ENCODE data around the gene CDH23. TPM values are rescaled to one million over a fixed set of nuclear protein-coding genes. Genes with fewer than 3 reads are reported as not detected.

The CDH23 gene
- total RNA-seq, 8 experiments from 2014 or later: 1.6 to 81.3 (median 3.3) TPM

DNA sequence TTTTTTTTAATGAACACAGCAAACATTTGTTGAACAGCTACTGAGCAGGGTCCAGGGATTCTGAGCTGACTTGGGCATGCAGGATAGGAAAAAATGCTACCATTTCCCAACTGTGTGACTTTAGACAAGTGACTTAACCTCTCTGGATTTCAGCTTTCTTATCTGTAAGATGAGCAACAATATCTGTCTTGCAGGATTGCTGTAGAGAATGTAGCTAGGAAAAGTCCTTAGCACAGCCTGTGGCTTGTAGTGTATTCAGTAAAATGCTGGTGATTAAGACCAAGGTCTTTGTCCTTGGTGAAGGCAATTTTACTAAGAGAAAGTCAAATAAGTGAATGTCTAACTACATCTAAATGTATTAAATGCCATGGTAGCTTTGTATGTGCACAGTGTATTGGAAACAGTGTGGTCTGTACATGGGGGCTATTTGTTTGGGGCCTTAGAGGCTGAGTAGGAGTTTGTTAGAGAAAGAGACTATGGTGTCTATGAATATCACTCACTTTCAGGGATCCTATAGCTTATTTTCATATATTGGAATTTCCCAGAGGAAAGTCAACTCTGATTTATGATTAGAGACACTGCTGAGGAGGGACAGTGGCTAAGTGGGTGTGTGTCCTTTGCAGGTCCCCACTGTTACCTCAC, 118.9 kb downstream of the CDH23 start:
- no peak for ATAC-seq (replicated peaks in 6 of 8)
- H3K4me3 ChIP-seq: no peak overlapping the region
- no peak overlapping the region for H3K27ac ChIP-seq
- peaks cover 62 to 65% of the 10 kb centered on the region in 2 donors for H3K4me1 ChIP-seq (replicated peaks in 1 of 2)
- in situ Hi-C loops (cut with MboI; ENCODE audit: low pct_unique_long_range_greater_than_20kb in 2 of 9, low sequenced_read_pairs in 9 of 9, unreplicated experiment in 9 of 9): no loop called here

DNA sequence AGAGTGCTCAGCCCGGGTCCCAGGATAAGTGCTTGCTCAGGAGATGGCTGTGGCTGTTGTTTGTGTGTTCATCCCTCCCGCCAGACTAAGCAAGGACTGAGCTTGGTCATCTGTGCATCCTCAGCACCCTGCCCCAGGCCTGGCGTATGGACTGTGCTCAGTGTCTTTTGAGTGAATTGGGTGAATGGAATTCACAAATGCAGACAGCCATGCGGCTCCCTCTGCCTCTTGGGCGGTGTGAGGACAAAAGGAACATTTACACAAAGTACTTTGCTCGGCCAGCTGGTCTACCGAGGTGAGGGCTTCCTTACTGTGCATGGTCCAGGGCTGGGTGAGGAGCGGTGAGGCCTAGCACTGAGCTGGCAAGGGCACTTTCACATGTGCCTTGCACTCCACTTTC, 120.2 kb downstream of the CDH23 start:
- ATAC-seq (replicated peaks in 6 of 8): peak; percentile 35 to 90 (median 56)
- Histone ChIP-seq H3K4me1 (replicated peaks in 1 of 2) (peaks cover 62 to 65% of the 10 kb centered on the region in 2 donors), H3K27ac (peak overlapping the region; percentile 6 to 55), H3K4me3 (no peak overlapping the region)
- 0 to 68% (median 40%) methylated on average over 1 to 6 of the region's 8 CpGs; no CpG with 5 or more reads in 3 of the 10 experiments for WGBS, 10 experiments
- in situ Hi-C loops (cut with MboI; ENCODE audit: low pct_unique_long_range_greater_than_20kb in 2 of 9, low sequenced_read_pairs in 9 of 9, unreplicated experiment in 9 of 9): no loop called here

GRCh38 chr10:71517298-71518169, 120.8 kb downstream of the CDH23 start:
- Histone ChIP-seq H3K4me3 (no peak overlapping the region), H3K4me1 (replicated peaks in 1 of 2) (peaks cover 62 to 69% of the 10 kb centered on the region in 2 donors), H3K27ac (peak overlapping the region; percentile 6 to 55)
- ATAC-seq (replicated peaks in 6 of 8): peak in 5 of 8 experiments; percentile 40 to 81 (median 78)
- in situ Hi-C loops (cut with MboI; ENCODE audit: low pct_unique_long_range_greater_than_20kb in 2 of 9, low sequenced_read_pairs in 9 of 9, unreplicated experiment in 9 of 9): no loop called here
- WGBS, 10 experiments: 20 to 100% (median 60%) methylated on average over 1 to 4 of the region's 18 CpGs; no CpG with 5 or more reads in 3 of the 10 experiments

- Histone ChIP-seq H3K27ac (no peak overlapping the region), H3K4me1 (replicated peaks in 1 of 2) (peaks cover 53 to 61% of the 10 kb centered on the region in 2 donors), H3K4me3 (no peak overlapping the region)
- ATAC-seq (replicated peaks in 6 of 8): no peak
- in situ Hi-C loops (cut with MboI; ENCODE audit: low pct_unique_long_range_greater_than_20kb in 2 of 9, low sequenced_read_pairs in 9 of 9, unreplicated experiment in 9 of 9): no loop called here
- 79 to 100% (median 94%) methylated on average over 1 to 8 of the region's 8 CpGs; no CpG with 5 or more reads in 3 of the 10 experiments for WGBS, 10 experiments
Observed at GRCh38 chr10:71520042-71520441, 123.3 kb downstream of the CDH23 start.

- no peak overlapping the region for H3K4me3 ChIP-seq
- peaks cover 44 to 51% of the 10 kb centered on the region in 2 donors for H3K4me1 ChIP-seq (replicated peaks in 1 of 2)
- in situ Hi-C loops (cut with MboI; ENCODE audit: low pct_unique_long_range_greater_than_20kb in 2 of 9, low sequenced_read_pairs in 9 of 9, unreplicated experiment in 9 of 9): no loop called here
- no peak overlapping the region for H3K27ac ChIP-seq
- ATAC-seq (replicated peaks in 6 of 8): peak in 3 of 8 experiments; percentile 72 to 88 (median 86)
- 29 to 90% (median 74%) methylated on average over 1 to 6 of the region's 14 CpGs for WGBS, 10 experiments
Observed at GRCh38 chr10:71521504-71522441, 125.1 kb downstream of the CDH23 start.

DNA sequence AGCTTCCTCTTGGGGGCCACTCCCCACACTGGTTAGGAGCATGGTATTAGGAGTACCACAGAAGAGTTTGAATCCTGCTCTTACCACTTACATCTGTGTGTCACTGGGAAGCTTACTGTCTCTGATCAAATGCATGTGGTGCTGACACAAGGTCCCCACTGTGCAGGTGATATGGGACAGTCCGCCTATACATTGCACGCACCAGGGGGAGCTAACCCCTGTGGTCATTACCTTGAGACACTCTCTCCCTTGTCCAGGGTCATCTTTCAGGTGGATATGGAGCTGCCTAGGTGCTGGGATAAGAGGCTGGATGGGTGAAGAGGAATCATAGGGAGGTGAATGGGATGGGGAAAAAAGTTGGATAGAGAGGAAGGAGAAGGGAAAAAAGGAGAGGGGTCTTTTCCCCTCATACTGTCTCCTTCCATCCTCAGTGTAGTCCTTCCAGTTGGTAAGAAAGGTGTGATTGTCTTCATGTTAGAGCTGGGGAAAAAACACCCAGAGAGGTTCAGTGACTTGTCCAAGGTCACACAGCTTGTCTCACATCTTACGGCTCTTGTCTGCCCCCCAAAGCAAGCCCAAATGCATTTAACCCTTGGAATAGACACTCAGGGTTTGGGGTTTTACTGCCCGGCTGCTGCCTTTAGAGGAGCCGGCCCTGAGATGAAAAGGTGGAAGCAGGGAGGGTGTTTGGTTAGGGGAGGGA, 125.9 kb downstream of the CDH23 start:
- Histone ChIP-seq H3K4me3 (no peak overlapping the region), H3K27ac (no peak overlapping the region), H3K4me1 (replicated peaks in 1 of 2) (peaks cover 44 to 51% of the 10 kb centered on the region in 2 donors)
- peak in 2 of 8 experiments; percentile 13 to 25 for ATAC-seq (replicated peaks in 6 of 8)
- WGBS, 10 experiments: 40 to 100% (median 69%) methylated on average over 1 to 4 of the region's 5 CpGs; no CpG with 5 or more reads in 4 of the 10 experiments
- in situ Hi-C loops (cut with MboI; ENCODE audit: low pct_unique_long_range_greater_than_20kb in 2 of 9, low sequenced_read_pairs in 9 of 9, unreplicated experiment in 9 of 9): no loop called here

- Histone ChIP-seq H3K4me1 (replicated peaks in 1 of 2) (peaks cover 45 to 51% of the 10 kb centered on the region in 2 donors), H3K4me3 (no peak overlapping the region), H3K27ac (peak overlapping the region in 1 of 2 donors; percentile 39)
- in situ Hi-C loops (cut with MboI; ENCODE audit: low pct_unique_long_range_greater_than_20kb in 2 of 9, low sequenced_read_pairs in 9 of 9, unreplicated experiment in 9 of 9): no loop called here
- no peak for ATAC-seq (replicated peaks in 6 of 8)
- 37 to 100% (median 63%) methylated on average over 1 to 6 of the region's 6 CpGs; no CpG with 5 or more reads in 4 of the 10 experiments for WGBS, 10 experiments
Observed at GRCh38 chr10:71523756-71524155, 127.0 kb downstream of the CDH23 start.

GRCh38 chr10:71525092-71525491, 128.4 kb downstream of the CDH23 start:
- no peak overlapping the region for H3K27ac ChIP-seq
- H3K4me3 ChIP-seq: no peak overlapping the region
- ATAC-seq (replicated peaks in 6 of 8): no peak
- 21 to 100% (median 84%) methylated on average over 1 to 5 of the region's 5 CpGs; no CpG with 5 or more reads in 5 of the 10 experiments for WGBS, 10 experiments
- H3K4me1 ChIP-seq (replicated peaks in 1 of 2): peaks cover 55 to 57% of the 10 kb centered on the region in 2 donors
- in situ Hi-C loops (cut with MboI; ENCODE audit: low pct_unique_long_range_greater_than_20kb in 2 of 9, low sequenced_read_pairs in 9 of 9, unreplicated experiment in 9 of 9): no loop called here

- H3K4me3 ChIP-seq: no peak overlapping the region
- no peak overlapping the region for H3K27ac ChIP-seq
- ATAC-seq (replicated peaks in 6 of 8): peak in 1 of 8 experiments; percentile 18
- in situ Hi-C loops (cut with MboI; ENCODE audit: low pct_unique_long_range_greater_than_20kb in 2 of 9, low sequenced_read_pairs in 9 of 9, unreplicated experiment in 9 of 9): no loop called here
- H3K4me1 ChIP-seq (replicated peaks in 1 of 2): peaks cover 54 to 63% of the 10 kb centered on the region in 2 donors
- 40 to 100% (median 96%) methylated on average over 1 to 4 of the region's 5 CpGs; no CpG with 5 or more reads in 7 of the 10 experiments for WGBS, 10 experiments
Observed at GRCh38 chr10:71525721-71526120, 129.0 kb downstream of the CDH23 start.

GRCh38 chr10:71526653-71527052, 129.9 kb downstream of the CDH23 start:
- Histone ChIP-seq H3K27ac (peak overlapping the region in 1 of 2 donors; percentile 16), H3K4me1 (replicated peaks in 1 of 2) (peaks cover 58 to 64% of the 10 kb centered on the region in 2 donors), H3K4me3 (no peak overlapping the region)
- ATAC-seq (replicated peaks in 6 of 8): no peak
- 76 to 82% (median 80%) methylated on average over 1 to 7 of the region's 11 CpGs; no CpG with 5 or more reads in 5 of the 10 experiments for WGBS, 10 experiments
- in situ Hi-C loops (cut with MboI; ENCODE audit: low pct_unique_long_range_greater_than_20kb in 2 of 9, low sequenced_read_pairs in 9 of 9, unreplicated experiment in 9 of 9): no loop called here

GRCh38 chr10:71527135-71527534, 130.4 kb downstream of the CDH23 start:
- 0 to 20% methylated on average over 1 of the region's 12 CpGs; no CpG with 5 or more reads in 8 of the 10 experiments for WGBS, 10 experiments
- in situ Hi-C loops (cut with MboI; ENCODE audit: low pct_unique_long_range_greater_than_20kb in 2 of 9, low sequenced_read_pairs in 9 of 9, unreplicated experiment in 9 of 9): no loop called here
- Histone ChIP-seq H3K27ac (peak overlapping the region; percentile 16 to 24), H3K4me1 (replicated peaks in 1 of 2) (peaks cover 61 to 64% of the 10 kb centered on the region in 2 donors), H3K4me3 (no peak overlapping the region)
- ATAC-seq (replicated peaks in 6 of 8): peak in 5 of 8 experiments; percentile 71 to 84 (median 78)

Data from motor neuron (in vitro differentiated cells).